Measurements from ENCODE around the gene H2BK1.

- TF ChIP-seq CTCF (IDR thresholded peaks at IDR 0.05), result no peak
- no peak for TF ChIP-seq FOXK1 (CRISPR knock-in tag; IDR thresholded peaks at IDR 0.05)
- TF ChIP-seq E2F1 (CRISPR knock-in tag; IDR thresholded peaks at IDR 0.05), result no peak
These were observed 36.7 kb downstream of the H2BK1 start for GRCh38 chr7:151173386-151174245.

Data from WTC11 (cell line).